Measurements from ENCODE around the gene CAMSAP1.

GRCh38 chr9:135903786-135904520 lies 3.4 kb downstream of the CAMSAP1 start:
- TF ChIP-seq POLR2AphosphoS5 (IDR thresholded peaks at IDR 0.05; ENCODE audit: low read depth, low read length) (no peak), SIN3A (IDR thresholded peaks at IDR 0.05; ENCODE audit: borderline replicate concordance, insufficient read depth, low read depth, low read length) (no peak)
- TF ChIP-seq, protein P1, sequence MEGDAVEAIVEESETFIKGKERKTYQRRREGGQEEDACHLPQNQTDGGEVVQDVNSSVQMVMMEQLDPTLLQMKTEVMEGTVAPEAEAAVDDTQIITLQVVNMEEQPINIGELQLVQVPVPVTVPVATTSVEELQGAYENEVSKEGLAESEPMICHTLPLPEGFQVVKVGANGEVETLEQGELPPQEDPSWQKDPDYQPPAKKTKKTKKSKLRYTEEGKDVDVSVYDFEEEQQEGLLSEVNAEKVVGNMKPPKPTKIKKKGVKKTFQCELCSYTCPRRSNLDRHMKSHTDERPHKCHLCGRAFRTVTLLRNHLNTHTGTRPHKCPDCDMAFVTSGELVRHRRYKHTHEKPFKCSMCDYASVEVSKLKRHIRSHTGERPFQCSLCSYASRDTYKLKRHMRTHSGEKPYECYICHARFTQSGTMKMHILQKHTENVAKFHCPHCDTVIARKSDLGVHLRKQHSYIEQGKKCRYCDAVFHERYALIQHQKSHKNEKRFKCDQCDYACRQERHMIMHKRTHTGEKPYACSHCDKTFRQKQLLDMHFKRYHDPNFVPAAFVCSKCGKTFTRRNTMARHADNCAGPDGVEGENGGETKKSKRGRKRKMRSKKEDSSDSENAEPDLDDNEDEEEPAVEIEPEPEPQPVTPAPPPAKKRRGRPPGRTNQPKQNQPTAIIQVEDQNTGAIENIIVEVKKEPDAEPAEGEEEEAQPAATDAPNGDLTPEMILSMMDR (IDR thresholded peaks at IDR 0.05) = no peak
- TF ChIP-seq, protein P2, sequence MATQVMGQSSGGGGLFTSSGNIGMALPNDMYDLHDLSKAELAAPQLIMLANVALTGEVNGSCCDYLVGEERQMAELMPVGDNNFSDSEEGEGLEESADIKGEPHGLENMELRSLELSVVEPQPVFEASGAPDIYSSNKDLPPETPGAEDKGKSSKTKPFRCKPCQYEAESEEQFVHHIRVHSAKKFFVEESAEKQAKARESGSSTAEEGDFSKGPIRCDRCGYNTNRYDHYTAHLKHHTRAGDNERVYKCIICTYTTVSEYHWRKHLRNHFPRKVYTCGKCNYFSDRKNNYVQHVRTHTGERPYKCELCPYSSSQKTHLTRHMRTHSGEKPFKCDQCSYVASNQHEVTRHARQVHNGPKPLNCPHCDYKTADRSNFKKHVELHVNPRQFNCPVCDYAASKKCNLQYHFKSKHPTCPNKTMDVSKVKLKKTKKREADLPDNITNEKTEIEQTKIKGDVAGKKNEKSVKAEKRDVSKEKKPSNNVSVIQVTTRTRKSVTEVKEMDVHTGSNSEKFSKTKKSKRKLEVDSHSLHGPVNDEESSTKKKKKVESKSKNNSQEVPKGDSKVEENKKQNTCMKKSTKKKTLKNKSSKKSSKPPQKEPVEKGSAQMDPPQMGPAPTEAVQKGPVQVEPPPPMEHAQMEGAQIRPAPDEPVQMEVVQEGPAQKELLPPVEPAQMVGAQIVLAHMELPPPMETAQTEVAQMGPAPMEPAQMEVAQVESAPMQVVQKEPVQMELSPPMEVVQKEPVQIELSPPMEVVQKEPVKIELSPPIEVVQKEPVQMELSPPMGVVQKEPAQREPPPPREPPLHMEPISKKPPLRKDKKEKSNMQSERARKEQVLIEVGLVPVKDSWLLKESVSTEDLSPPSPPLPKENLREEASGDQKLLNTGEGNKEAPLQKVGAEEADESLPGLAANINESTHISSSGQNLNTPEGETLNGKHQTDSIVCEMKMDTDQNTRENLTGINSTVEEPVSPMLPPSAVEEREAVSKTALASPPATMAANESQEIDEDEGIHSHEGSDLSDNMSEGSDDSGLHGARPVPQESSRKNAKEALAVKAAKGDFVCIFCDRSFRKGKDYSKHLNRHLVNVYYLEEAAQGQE (IDR thresholded peaks at IDR 0.05; ENCODE audit: insufficient read depth in 1 of 2, low read depth in 2 of 2, low read length in 1 of 2) = no peak
